IPS DF 6.9 (cell line): ENCODE measurements around the gene KCNH3.
"Not testable (repeated sequence)": the region's sequence is repeated elsewhere in the genome, so short reads cannot be mapped to it uniquely, and the experiment has no call there.

Experiments
- DNase-seq: peaks from one replicate; pipeline ENCODE4 v3.0.0-alpha.2; 2013; ENCODE audit warnings: low read depth, low spot score
- H3K27ac ChIP-seq: one replicate; pipeline ENCODE4 v1.5.1; 2013; ENCODE audit warnings: low read length, control low read depth
- H3K27me3 ChIP-seq: 2 replicates; pipeline ENCODE4 v1.6.1; 2013; ENCODE audit warnings: mild to moderate bottlenecking, low read length; ENCODE audit not compliant: control insufficient read depth, insufficient read depth
- H3K36me3 ChIP-seq: 2 replicates; pipeline ENCODE4 v1.6.1; 2013; ENCODE audit warnings: low read length; ENCODE audit not compliant: control insufficient read depth, insufficient read depth
- H3K4me1 ChIP-seq: 2 replicates; pipeline ENCODE4 v1.6.1; 2013; ENCODE audit warnings: low read length; ENCODE audit not compliant: control insufficient read depth, insufficient read depth
- H3K4me3 ChIP-seq: 2 replicates; pipeline ENCODE4 v1.5.1; 2013; ENCODE audit warnings: mild to moderate bottlenecking, low read length
- H3K9me3 ChIP-seq: 2 replicates; pipeline ENCODE4 v1.6.1; 2013; ENCODE audit warnings: low read length, inconsistent platforms; ENCODE audit not compliant: control insufficient read depth, insufficient read depth
- WGBS: extraction: QIAGEN DNeasy Blood & Tissue Kit; methylation state at CpG from one replicate; pipeline ENCODE4 v1.1.7; 2013; ENCODE audit warnings: mixed read lengths, missing lambda C conversion rate; ENCODE audit not compliant: insufficient read length, insufficient coverage; 5-methylcytosine and 5-hydroxymethylcytosine counted together

KCNH3 gene

DNA sequence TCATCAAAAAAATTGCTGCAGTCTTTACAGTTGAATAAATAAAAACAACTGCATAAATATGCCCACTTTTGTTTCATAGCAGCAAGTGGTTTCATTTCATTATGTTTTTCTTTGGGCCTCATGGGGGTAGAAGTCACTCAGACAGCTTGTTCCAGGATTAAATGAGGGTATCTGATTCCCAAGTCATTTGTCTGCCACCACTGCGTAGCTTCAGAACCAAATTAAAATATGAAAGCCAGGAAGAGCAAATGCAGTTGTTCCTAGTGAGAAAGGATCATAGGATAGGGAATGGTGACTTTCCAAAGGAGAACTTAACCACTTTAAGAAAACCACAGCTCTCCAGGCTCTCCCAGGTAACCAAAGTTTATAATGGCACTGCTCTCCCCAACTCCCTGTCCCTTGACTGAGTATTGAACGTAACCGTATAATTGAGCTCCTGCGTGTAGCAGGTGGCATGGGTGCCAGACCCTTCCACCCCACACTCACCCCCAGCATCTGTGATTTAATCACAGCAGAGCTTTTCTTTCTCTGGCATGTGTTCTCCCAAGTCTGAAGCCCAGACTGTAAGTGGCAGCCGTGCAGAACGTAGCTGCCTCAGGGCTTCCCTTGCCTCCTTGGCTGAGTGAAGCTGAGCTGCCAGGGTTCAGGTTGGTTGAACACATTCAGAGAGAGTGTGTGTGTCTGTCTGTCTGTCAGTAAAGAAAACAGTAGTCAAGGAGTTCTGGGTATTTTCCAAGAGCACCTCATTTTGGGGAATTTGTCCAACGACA lies 11.3 kb upstream of the KCNH3 start:
- H3K4me3 ChIP-seq = no peak overlapping the region
- no peaks in the 10 kb centered on the region for H3K4me1 ChIP-seq
- no CpG with 5 or more reads among the region's 7 CpGs for WGBS
- no peaks in the 10 kb centered on the region for H3K9me3 ChIP-seq
- no peaks in the 10 kb centered on the region for H3K27me3 ChIP-seq
- peaks cover 5% of the 10 kb centered on the region; the same call in 1 of the 2 replicates for H3K36me3 ChIP-seq
- no peak overlapping the region for H3K27ac ChIP-seq
- DNase-seq = no peak

DNA sequence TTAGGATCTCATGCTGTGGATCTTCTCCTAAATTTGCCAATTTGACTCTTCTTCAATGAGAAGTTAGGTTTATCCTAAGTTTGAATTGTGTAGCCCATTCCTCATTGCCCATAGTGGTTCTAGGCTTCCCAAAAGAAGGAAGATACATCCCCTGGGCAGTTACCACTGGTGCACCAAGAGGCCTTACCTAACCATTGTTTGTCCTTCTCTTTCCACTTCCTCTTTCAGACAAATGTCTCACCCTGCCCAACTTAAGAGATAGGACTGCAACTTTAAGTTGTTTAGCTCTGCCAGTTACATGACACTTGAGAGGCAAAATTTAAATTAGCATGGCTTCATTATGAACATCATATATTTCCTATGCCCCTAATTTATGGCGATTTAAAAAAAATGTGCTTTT lies 9.4 kb upstream of the KCNH3 start:
- DNase-seq = no peak
- H3K27ac ChIP-seq = no peak overlapping the region
- H3K9me3 ChIP-seq = no peaks in the 10 kb centered on the region
- no CpG with 5 or more reads among the region's 1 CpG for WGBS
- H3K4me1 ChIP-seq = no peaks in the 10 kb centered on the region
- peaks cover 5% of the 10 kb centered on the region; the same call in 1 of the 2 replicates for H3K36me3 ChIP-seq
- H3K27me3 ChIP-seq = peaks cover 2% of the 10 kb centered on the region; the same call in 1 of the 2 replicates
- no peak overlapping the region for H3K4me3 ChIP-seq

DNA sequence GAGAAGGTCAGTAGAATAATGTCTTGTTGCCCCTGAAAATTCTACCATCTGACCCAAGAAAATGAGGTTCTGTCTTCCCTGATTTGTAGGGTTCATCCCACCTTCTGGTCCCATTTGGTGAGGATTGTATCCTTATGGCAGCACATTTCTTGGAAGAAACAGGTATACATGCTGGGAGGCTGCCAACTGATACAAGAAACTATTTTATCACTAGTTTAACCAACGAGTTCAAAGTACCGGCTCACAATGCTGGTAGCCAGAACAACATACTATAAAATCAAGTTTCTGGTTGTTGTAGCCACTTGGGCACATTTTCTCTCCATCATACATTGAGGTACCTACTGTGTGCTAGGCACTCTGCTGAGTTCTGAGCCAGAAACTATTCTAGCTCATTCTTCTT lies 7.1 kb upstream of the KCNH3 start:
- Histone ChIP-seq H3K4me1 (no peaks in the 10 kb centered on the region), H3K4me3 (no peak overlapping the region), H3K36me3 (no peaks in the 10 kb centered on the region), H3K27ac (no peak overlapping the region), H3K27me3 (peaks cover 11% of the 10 kb centered on the region), H3K9me3 (no peaks in the 10 kb centered on the region)
- no CpG with 5 or more reads among the region's 2 CpGs for WGBS
- DNase-seq = no peak

DNA sequence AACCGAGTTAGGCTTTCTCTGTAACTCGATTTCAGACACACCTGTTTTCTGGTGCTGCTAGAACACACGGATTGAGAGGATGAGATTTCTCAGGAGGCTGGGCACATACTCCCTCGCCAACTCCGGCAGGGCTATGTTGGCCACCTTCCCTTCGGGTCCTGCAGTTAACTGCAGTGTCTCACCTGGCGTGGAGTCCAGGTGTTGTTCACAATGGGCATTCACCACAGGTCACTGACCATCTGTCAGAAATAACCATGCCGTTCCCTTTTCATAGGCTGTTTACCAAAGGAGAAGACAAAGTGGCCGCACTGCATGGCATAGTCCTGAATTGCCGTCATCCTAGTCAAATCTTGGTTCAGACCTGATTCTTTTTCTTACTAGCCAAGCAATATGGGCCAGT lies 5.5 kb upstream of the KCNH3 start:
- Histone ChIP-seq H3K27ac (no peak overlapping the region), H3K4me1 (peaks cover 3% of the 10 kb centered on the region; the same call in 1 of the 2 replicates), H3K36me3 (no peaks in the 10 kb centered on the region), H3K27me3 (peaks cover 27% of the 10 kb centered on the region), H3K4me3 (no peak overlapping the region), H3K9me3 (no peaks in the 10 kb centered on the region)
- no CpG with 5 or more reads among the region's 10 CpGs for WGBS
- DNase-seq = no peak

DNA sequence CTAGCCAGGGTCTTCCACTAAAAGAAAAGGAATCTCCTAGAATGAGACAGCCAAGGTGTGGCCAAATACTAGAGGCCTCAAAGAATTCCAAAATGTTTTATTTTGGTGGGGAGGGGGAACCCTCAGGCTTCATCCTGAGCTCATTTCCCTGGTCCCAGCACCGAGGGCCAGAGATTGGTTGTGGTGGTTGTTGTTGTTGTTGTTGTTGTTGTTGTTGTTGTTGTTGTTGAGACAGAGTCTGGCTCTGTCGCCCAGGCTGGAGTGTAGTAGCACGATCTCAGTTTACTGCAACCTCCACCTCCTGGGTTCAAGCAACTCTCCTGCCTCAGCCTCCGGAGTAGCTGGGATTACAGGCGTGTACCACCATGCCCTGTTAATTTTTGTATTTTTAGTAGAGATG lies 4.7 kb upstream of the KCNH3 start:
- not testable (repeated sequence) for H3K4me1 ChIP-seq, H3K4me3 ChIP-seq, H3K27ac ChIP-seq, DNase-seq, H3K36me3 ChIP-seq, H3K9me3 ChIP-seq
- peaks cover 29% of the 10 kb centered on the region for H3K27me3 ChIP-seq
- WGBS = no CpG with 5 or more reads among the region's 5 CpGs

DNA sequence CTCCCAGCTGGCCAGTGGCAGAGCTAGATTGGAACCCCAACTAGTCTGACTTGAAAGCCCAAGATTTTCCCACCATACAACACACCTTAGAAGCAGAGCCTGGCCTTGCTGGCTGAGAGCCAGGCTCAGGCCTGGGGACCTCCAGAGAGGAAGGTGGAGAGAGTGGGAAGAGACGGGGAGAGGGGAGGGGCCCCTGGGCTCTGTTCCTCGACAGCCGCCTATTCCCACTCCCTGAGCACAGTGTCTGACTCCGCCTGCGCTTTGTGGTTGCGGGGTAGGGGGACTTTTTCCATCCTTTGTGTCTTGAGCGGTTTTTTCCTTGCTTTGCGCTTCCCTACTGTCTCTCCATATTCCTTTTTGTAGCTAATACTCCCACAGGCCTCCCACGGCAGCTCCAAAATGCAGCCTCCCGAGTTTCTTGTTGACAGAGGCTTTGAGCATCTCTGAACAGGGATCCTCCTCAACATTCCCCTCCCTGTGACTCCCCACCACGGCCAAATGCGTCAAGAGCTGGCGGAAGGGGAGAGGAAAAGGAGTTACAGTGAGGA lies 4.0 kb upstream of the KCNH3 start:
- H3K36me3 ChIP-seq = no peaks in the 10 kb centered on the region
- no peaks in the 10 kb centered on the region for H3K9me3 ChIP-seq
- H3K4me3 ChIP-seq = no peak overlapping the region
- no CpG with 5 or more reads among the region's 13 CpGs for WGBS
- H3K27me3 ChIP-seq = peaks cover 35% of the 10 kb centered on the region
- H3K4me1 ChIP-seq = peaks cover 3% of the 10 kb centered on the region; the same call in 1 of the 2 replicates
- no peak for DNase-seq
- no peak overlapping the region for H3K27ac ChIP-seq

DNA sequence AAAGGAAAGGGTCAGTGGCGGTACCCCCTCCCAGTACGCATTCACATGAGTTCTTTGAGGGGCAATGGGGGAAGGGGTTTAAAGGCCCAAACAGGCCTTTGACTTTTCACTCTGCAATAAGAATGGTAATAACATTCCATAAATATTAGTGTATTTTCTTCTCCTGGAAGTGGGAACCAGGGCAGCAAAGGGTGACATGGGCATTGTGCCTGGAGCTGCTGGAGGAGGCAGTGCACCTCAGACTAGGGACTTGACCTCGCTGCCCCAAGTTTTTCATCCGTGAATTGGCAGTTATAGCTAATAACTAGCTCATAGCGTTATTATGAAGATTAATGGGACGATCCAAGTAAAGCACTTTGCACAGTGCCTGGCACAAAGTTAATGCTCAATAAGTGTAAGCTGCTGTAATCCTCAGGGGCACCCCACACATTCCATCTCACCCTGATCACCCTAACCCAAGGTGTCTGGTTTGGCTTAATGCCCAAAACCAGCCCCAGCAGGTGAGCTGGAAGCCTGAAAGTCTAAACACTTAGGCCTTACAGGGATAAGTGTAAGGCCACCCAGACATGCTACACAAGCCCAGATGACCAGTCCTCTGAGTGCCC lies 2.8 kb upstream of the KCNH3 start:
- Histone ChIP-seq H3K4me1 (peaks cover 3% of the 10 kb centered on the region; the same call in 1 of the 2 replicates), H3K4me3 (no peak overlapping the region), H3K27ac (no peak overlapping the region), H3K36me3 (no peaks in the 10 kb centered on the region), H3K27me3 (peaks cover 47% of the 10 kb centered on the region), H3K9me3 (no peaks in the 10 kb centered on the region)
- DNase-seq = no peak
- WGBS = no CpG with 5 or more reads among the region's 6 CpGs

DNA sequence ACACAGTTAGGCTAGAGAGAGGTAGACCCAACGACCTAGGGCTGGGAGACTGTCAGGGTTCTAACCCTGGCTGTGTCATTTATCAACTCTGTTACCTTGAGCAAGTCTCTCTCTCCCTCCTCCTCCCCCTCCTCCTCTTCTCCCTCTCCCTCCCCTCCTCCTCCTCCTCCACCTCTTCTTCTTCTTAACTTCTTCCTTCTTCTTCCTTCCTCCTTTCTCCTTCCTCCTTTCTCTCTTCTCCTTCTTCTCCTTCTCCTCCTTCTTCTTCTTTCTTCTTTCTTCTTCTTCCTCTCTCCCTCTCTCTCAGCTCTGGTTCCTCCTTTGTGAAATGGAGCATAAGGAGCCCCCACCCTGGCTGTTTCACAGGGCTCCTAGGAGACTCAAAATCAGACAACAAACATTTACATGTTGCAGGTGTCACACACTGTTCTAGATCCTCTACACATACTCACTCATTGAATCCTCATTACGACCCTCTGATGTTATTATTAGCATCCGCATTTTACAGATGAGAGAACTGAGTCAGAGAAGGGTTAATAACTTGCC lies 2.2 kb upstream of the KCNH3 start:
- WGBS = no CpG with 5 or more reads among the region's 3 CpGs
- peaks cover 51% of the 10 kb centered on the region for H3K27me3 ChIP-seq
- no peaks in the 10 kb centered on the region for H3K36me3 ChIP-seq
- H3K4me3 ChIP-seq = no peak overlapping the region
- H3K9me3 ChIP-seq = no peaks in the 10 kb centered on the region
- no peak for DNase-seq
- H3K4me1 ChIP-seq = peaks cover 3% of the 10 kb centered on the region; the same call in 1 of the 2 replicates
- no peak overlapping the region for H3K27ac ChIP-seq

DNA sequence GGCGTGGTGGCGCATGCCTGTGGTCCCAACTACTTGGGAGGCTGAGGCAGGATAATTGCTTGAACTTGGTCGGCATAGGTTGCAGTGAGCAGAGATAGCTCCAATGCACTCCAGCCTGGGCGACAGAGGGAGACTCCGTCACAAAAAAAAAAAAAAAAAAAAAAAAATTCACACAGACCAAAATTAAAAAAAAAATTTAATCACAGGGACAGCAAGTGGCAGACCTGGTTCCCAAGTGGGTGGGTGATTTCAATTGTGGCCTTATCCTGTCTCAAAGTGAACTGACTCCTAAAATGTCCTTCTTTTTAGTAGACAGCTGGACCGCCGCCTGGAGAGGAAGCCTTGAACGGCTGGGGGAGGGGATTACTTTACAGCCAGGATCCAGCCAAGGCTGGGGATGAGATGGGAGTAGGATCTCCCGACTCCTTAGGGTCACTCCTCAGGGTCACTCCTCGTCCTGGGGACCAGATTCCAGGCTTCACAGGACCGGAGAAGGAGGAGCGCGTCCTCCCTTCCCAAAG lies 1.5 kb upstream of the KCNH3 start:
- Histone ChIP-seq H3K4me1 (peaks cover 3% of the 10 kb centered on the region; the same call in 1 of the 2 replicates), H3K27me3 (peaks cover 55% of the 10 kb centered on the region), H3K4me3 (peak overlapping the region; percentile 13; the same call in 1 of the 2 replicates), H3K9me3 (no peaks in the 10 kb centered on the region), H3K36me3 (no peaks in the 10 kb centered on the region), H3K27ac (no peak overlapping the region)
- WGBS = no CpG with 5 or more reads among the region's 13 CpGs
- DNase-seq = no peak

DNA sequence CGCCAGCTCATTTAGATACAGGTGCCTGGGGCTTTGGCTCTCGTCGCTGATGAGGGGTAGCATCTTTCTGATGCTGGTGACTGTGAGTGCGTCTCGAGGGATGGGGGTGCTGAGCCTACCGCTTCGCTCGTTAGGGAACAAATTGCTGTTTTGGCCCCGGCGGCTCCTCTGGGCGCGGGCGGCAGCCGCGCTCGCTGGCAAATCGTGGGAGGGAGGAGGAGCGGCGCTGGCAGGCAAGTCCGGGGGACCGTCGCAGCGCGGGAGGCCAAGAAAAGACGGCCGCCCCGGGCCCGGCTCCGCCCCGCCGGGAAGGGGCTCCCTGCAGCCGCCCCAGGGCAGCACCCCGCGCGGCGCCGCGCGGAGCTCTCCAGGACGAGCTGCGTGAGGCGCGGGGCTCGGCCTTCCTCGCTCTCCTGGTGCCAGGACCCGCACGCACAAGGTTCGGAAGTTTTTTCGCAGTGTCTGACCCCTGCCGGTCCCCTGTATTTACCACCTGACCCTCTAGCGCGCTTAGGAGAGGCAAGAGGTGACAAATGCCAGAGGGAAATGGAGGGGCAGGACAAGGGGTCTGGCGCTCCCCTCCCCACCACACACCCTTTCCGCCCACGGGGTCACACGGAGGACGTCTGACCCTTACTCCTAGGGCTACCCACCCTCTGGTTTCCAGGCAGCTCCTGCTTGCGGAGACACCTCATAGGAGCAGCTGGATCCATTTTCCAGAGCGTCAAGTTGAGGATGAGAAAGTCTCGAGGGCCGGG lies 899 bp upstream of the KCNH3 start:
- Histone ChIP-seq H3K36me3 (no peaks in the 10 kb centered on the region), H3K4me3 (peak overlapping the region; percentile 13; the same call in 1 of the 2 replicates), H3K27ac (no peak overlapping the region), H3K27me3 (peaks cover 61% of the 10 kb centered on the region), H3K9me3 (no peaks in the 10 kb centered on the region), H3K4me1 (peaks cover 3% of the 10 kb centered on the region; the same call in 1 of the 2 replicates)
- DNase-seq = no peak
- WGBS = no CpG with 5 or more reads among the region's 61 CpGs
